ENCODE measurements around the gene SERPINA6. TPM values are rescaled to one million over a fixed set of nuclear protein-coding genes. Genes with fewer than 3 reads are reported as not detected.

SERPINA6 gene
- total and polyA plus RNA-seq, 9 donors = 0.18 to 15.4 (median 0.56) TPM; not detected in 4

- Histone ChIP-seq H3K9me3 (no peaks in the 10 kb centered on the region), H3K4me3 (no peak overlapping the region), H3K27ac (no peak overlapping the region), H3K27me3 (no peaks in the 10 kb centered on the region), H3K4me1 (ENCODE audit: insufficient read depth) (no peaks in the 10 kb centered on the region), H3K36me3 (no peaks in the 10 kb centered on the region)
- TF ChIP-seq POLR2A (IDR thresholded peaks at IDR 0.05) = no peak
- TF ChIP-seq EP300 (IDR thresholded peaks at IDR 0.05) = no peak
- no peak for TF ChIP-seq CTCF (IDR thresholded peaks at IDR 0.05)
- no peak for DNase-seq
- 88 to 89% (median 88%) methylated on average over 7 of the region's 7 CpGs for WGBS, 3 donors
- intact Hi-C loops (cut with DNase I) = no loop called here
Measured at GRCh38 chr14:94368956-94369355, 45.8 kb upstream of the SERPINA6 start.

- Histone ChIP-seq H3K4me3 (no peak overlapping the region), H3K4me1 (ENCODE audit: insufficient read depth) (no peaks in the 10 kb centered on the region), H3K9me3 (no peaks in the 10 kb centered on the region), H3K27ac (no peak overlapping the region), H3K27me3 (no peaks in the 10 kb centered on the region), H3K36me3 (no peaks in the 10 kb centered on the region)
- DNase-seq = no peak
- TF ChIP-seq POLR2A (IDR thresholded peaks at IDR 0.05) (no peak), EP300 (IDR thresholded peaks at IDR 0.05) (no peak), CTCF (IDR thresholded peaks at IDR 0.05) (no peak)
- intact Hi-C loops (cut with DNase I) = no loop called here
- WGBS, 3 donors = 78 to 84% (median 83%) methylated on average over 3 of the region's 3 CpGs
Measured at GRCh38 chr14:94368243-94368590, 45.1 kb upstream of the SERPINA6 start.

- H3K27me3 ChIP-seq = no peaks in the 10 kb centered on the region
- TF ChIP-seq POLR2A (IDR thresholded peaks at IDR 0.05) = no peak
- no peak for TF ChIP-seq EP300 (IDR thresholded peaks at IDR 0.05)
- TF ChIP-seq CTCF (IDR thresholded peaks at IDR 0.05) = no peak
- H3K4me3 ChIP-seq = no peak overlapping the region
- WGBS, 3 donors = 71 to 82% (median 73%) methylated on average over 12 of the region's 12 CpGs
- H3K36me3 ChIP-seq = no peaks in the 10 kb centered on the region
- no peak for DNase-seq
- no peak overlapping the region for H3K27ac ChIP-seq
- H3K9me3 ChIP-seq = no peaks in the 10 kb centered on the region
- intact Hi-C loops (cut with DNase I) = no loop called here
- no peaks in the 10 kb centered on the region for H3K4me1 ChIP-seq (ENCODE audit: insufficient read depth)
Measured at GRCh38 chr14:94367347-94368242, 44.5 kb upstream of the SERPINA6 start.

GRCh38 chr14:94366146-94366915 lies 43.2 kb upstream of the SERPINA6 start, which contains the start of gene SERPINA2:
TSS of gene SERPINA2 (minus strand) at chr14:94366698.
- H3K27me3 ChIP-seq = no peaks in the 10 kb centered on the region
- no peak for TF ChIP-seq EP300 (IDR thresholded peaks at IDR 0.05)
- TF ChIP-seq POLR2A (IDR thresholded peaks at IDR 0.05) = no peak
- no peak for TF ChIP-seq CTCF (IDR thresholded peaks at IDR 0.05)
- intact Hi-C loops (cut with DNase I) = no loop called here
- no peaks in the 10 kb centered on the region for H3K36me3 ChIP-seq
- H3K4me1 ChIP-seq (ENCODE audit: insufficient read depth) = no peaks in the 10 kb centered on the region
- DNase-seq = no peak
- no peak within 1 kb of the TSS for H3K4me3 ChIP-seq
- H3K27ac ChIP-seq = no peak within 1 kb of the TSS
- H3K9me3 ChIP-seq = no peaks in the 10 kb centered on the region
- WGBS, 3 donors = 81 to 84% (median 82%) methylated on average over 14 of the region's 14 CpGs

All from ovary (tissue), 9 donors.